CD14-positive monocyte (primary cell): ENCODE data around the gene CDH4. TPM values are rescaled to one million over a fixed set of nuclear protein-coding genes. Genes with fewer than 3 reads are reported as not detected.

Experiments
- DNase-seq, 3 donors: peaks; one replicate each; pipeline ENCODE4 v3.0.0-alpha.2; 2011 to 2022
- H2AFZ ChIP-seq: 2 replicates; pipeline ENCODE4 v1.6.0; 2012; ENCODE audit warnings: mild to moderate bottlenecking, low read depth, low read length, inconsistent platforms; ENCODE audit not compliant: insufficient read depth, poor library complexity, severe bottlenecking
- H3K27ac ChIP-seq, 2 donors: 1 replicate in 1 of 2; 2 replicates in 1 of 2; pipeline ENCODE4 v1.5.1; 2012 to 2013; ENCODE audit warnings: low read length in 2 of 2, control low read depth in 1 of 2, inconsistent platforms in 1 of 2, low read depth in 1 of 2, mild to moderate bottlenecking in 1 of 2
- H3K27me3 ChIP-seq, 2 donors: one replicate each; pipeline versions ENCODE4 v1.6.0 to v1.6.1; 2011 to 2013; ENCODE audit warnings: low read length in 2 of 2; ENCODE audit not compliant: control insufficient read depth in 2 of 2, insufficient read depth in 2 of 2
- H3K36me3 ChIP-seq, 2 donors: replicated peaks in 1 of 2; 1 replicate in 1 of 2; 2 replicates in 1 of 2; pipeline versions ENCODE4 v1.5.1 to v1.6.1; 2012 to 2013; ENCODE audit warnings: low read length in 2 of 2, control low read depth in 1 of 2, inconsistent platforms in 1 of 2, mild to moderate bottlenecking in 1 of 2; ENCODE audit not compliant: insufficient read depth in 2 of 2, control insufficient read depth in 1 of 2
- H3K4me1 ChIP-seq, 2 donors: 1 replicate in 1 of 2; 2 replicates in 1 of 2; pipeline versions ENCODE4 v1.5.1 to v1.6.1; 2012 to 2013; ENCODE audit warnings: low read length in 2 of 2, control low read depth in 1 of 2, inconsistent platforms in 1 of 2, mild to moderate bottlenecking in 1 of 2, moderate library complexity in 1 of 2; ENCODE audit not compliant: insufficient read depth in 2 of 2, control insufficient read depth in 1 of 2
- H3K4me2 ChIP-seq: replicated peaks from 2 replicates; pipeline ENCODE3; 2012; ENCODE audit warnings: low read length, moderate library complexity, mild to moderate bottlenecking; ENCODE audit not compliant: poor library complexity, severe bottlenecking; ENCODE audit errors: extremely low read depth
- H3K4me3 ChIP-seq, 3 experiments: fragments of 200-600 bp in 1 of 3; sonication (generic) in 1 of 3; replicated peaks in 1 of 3; 1 replicate in 2 of 3; 2 replicates in 1 of 3; pipeline ENCODE4 v1.5.1; 2011 to 2013; ENCODE audit warnings: low read length in 3 of 3, mild to moderate bottlenecking in 3 of 3, control low read depth in 2 of 3, low read depth in 2 of 3, inconsistent platforms in 1 of 3, moderate library complexity in 1 of 3
- H3K79me2 ChIP-seq: 2 replicates; pipeline ENCODE4 v1.6.0; 2012; ENCODE audit warnings: mild to moderate bottlenecking, control low read depth, inconsistent platforms, low read length, moderate library complexity; ENCODE audit not compliant: insufficient read depth
- H3K9ac ChIP-seq: 2 replicates; pipeline ENCODE4 v1.6.0; 2017; ENCODE audit warnings: low read length, mild to moderate bottlenecking; ENCODE audit not compliant: insufficient read depth, poor library complexity, severe bottlenecking
- H3K9me3 ChIP-seq, 2 donors: replicated peaks in 1 of 2; 1 replicate in 1 of 2; 2 replicates in 1 of 2; pipeline versions ENCODE4 v1.5.1 to v1.6.1; 2012 to 2013; ENCODE audit warnings: low read length in 2 of 2, control low read depth in 1 of 2; ENCODE audit not compliant: control insufficient read depth in 1 of 2, insufficient read depth in 1 of 2
- H4K20me1 ChIP-seq: 2 replicates; pipeline ENCODE4 v1.6.0; 2012; ENCODE audit warnings: mild to moderate bottlenecking, low read length, control low read depth, moderate library complexity; ENCODE audit not compliant: insufficient read depth
- H3K27ac Mint-ChIP-seq, 7 donors: one replicate each; pipeline ENCODE4 v1.8.0; 2020; ENCODE audit warnings: mild to moderate bottlenecking in 7 of 7, mixed read lengths in 7 of 7, moderate library complexity in 6 of 7, inconsistent platforms in 2 of 7
- H3K27me3 Mint-ChIP-seq, 3 donors: one replicate each; pipeline ENCODE4 v1.8.0; 2021 to 2022; ENCODE audit warnings: low read depth in 3 of 3, mild to moderate bottlenecking in 3 of 3, mixed read lengths in 3 of 3, moderate library complexity in 3 of 3, inconsistent platforms in 1 of 3
- H3K36me3 Mint-ChIP-seq, 2 donors: one replicate each; pipeline ENCODE4 v1.8.0; 2020; ENCODE audit warnings: mixed read lengths in 2 of 2, inconsistent platforms in 1 of 2, mild to moderate bottlenecking in 1 of 2
- H3K4me1 Mint-ChIP-seq: one replicate; pipeline ENCODE4 v1.8.0; 2020; ENCODE audit warnings: mild to moderate bottlenecking, mixed read lengths
- H3K4me3 Mint-ChIP-seq, 2 donors: one replicate each; pipeline ENCODE4 v1.8.0; 2020; ENCODE audit warnings: mild to moderate bottlenecking in 2 of 2, mixed read lengths in 2 of 2, moderate library complexity in 1 of 2
- H3K9me3 Mint-ChIP-seq, 7 donors: one replicate each; pipeline ENCODE4 v1.8.0; 2020 to 2022; ENCODE audit warnings: mixed read lengths in 7 of 7, mild to moderate bottlenecking in 6 of 7, moderate library complexity in 6 of 7, inconsistent platforms in 2 of 7
- WGBS: methylation state at CpG from one replicate; pipeline ENCODE4 v1.1.5; 2013; ENCODE audit warnings: missing lambda C conversion rate; ENCODE audit not compliant: insufficient coverage; 5-methylcytosine and 5-hydroxymethylcytosine counted together
- intact Hi-C, 2 donors: fragments of 100-400 bp; cut with micrococcal nuclease; formaldehyde crosslinking; loops; one replicate each; pipeline versions ENCODE4 v1.15.0 to v1.15.1; 2023
- polyA plus RNA-seq, 3 donors: library from polyadenylated mRNA; depleted of rRNA in 1 of 3; unstranded in 2 of 3; stranded (reverse) in 1 of 3; fragments of 300-500 nt in 2 of 3; fragments of >200 nt in 1 of 3; fragmentation: Illumina TruSeq in 2 of 3; gene quantifications; 1 replicate in 2 of 3; 2 replicates in 1 of 3; pipeline ENCODE4 v1.2.3, GENCODE V29; 2012 to 2021
- TF ChIP-seq, protein P1 (sequence below): fragments of 200-600 bp; IDR thresholded peaks from one replicate; pipeline ENCODE4 v1.8.0; 2022; ENCODE audit warnings: antibody characterized with exemption, mild to moderate bottlenecking

The CDH4 gene
- polyA plus RNA-seq, 3 donors = not detected

DNA sequence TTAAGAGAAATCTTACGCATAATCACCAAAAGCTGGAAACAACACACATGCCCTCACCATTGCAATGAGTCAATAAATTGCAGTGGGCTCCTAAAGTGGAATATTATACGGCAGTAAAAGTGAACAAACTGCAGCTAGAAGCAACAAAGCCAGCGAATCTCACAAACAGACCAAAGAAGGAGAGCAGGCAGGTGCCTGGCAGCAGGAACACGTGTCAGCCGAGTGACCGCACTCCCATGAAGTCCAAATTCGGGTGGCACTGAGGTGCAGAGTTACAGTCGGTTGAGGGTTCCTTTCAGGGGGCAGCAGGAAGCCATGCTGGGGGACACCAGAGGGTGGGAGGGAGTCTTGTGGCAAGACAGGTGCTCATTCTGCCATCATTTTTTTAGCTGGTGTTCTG, 500.5 kb downstream of the CDH4 start:
- no peak for DNase-seq
- H2AFZ ChIP-seq = no peak overlapping the region
- H3K4me2 ChIP-seq = no peak overlapping the region
- no peak overlapping the region for H3K4me3 ChIP-seq
- WGBS = 97% methylated on average over 6 of the region's 8 CpGs
- H3K79me2 ChIP-seq = no peaks in the 10 kb centered on the region
- intact Hi-C loops = no loop called here
- H4K20me1 ChIP-seq = no peaks in the 10 kb centered on the region
- Mint-ChIP-seq H3K4me1 (no peaks in the 10 kb centered on the region), H3K27me3 (no peaks in the 10 kb centered on the region), H3K4me3 (no peak overlapping the region), H3K36me3 (no peaks in the 10 kb centered on the region), H3K27ac (peak overlapping the region in 1 of 7 donors; percentile 7), H3K9me3 (peaks cover 2 to 32% (median 17%) of the 10 kb centered on the region in 7 donors)
- no peaks in the 10 kb centered on the region for H3K36me3 ChIP-seq
- H3K4me1 ChIP-seq = no peaks in the 10 kb centered on the region
- no peaks in the 10 kb centered on the region for H3K27me3 ChIP-seq
- H3K9me3 ChIP-seq = peaks cover 21 to 63% of the 10 kb centered on the region in 2 donors
- TF ChIP-seq, protein P1, sequence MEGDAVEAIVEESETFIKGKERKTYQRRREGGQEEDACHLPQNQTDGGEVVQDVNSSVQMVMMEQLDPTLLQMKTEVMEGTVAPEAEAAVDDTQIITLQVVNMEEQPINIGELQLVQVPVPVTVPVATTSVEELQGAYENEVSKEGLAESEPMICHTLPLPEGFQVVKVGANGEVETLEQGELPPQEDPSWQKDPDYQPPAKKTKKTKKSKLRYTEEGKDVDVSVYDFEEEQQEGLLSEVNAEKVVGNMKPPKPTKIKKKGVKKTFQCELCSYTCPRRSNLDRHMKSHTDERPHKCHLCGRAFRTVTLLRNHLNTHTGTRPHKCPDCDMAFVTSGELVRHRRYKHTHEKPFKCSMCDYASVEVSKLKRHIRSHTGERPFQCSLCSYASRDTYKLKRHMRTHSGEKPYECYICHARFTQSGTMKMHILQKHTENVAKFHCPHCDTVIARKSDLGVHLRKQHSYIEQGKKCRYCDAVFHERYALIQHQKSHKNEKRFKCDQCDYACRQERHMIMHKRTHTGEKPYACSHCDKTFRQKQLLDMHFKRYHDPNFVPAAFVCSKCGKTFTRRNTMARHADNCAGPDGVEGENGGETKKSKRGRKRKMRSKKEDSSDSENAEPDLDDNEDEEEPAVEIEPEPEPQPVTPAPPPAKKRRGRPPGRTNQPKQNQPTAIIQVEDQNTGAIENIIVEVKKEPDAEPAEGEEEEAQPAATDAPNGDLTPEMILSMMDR = no peak
- no peak overlapping the region for H3K9ac ChIP-seq
- no peak overlapping the region for H3K27ac ChIP-seq

- Histone ChIP-seq H3K4me1 (no peaks in the 10 kb centered on the region), H3K36me3 (no peaks in the 10 kb centered on the region), H3K79me2 (no peaks in the 10 kb centered on the region), H3K27me3 (no peaks in the 10 kb centered on the region), H3K9ac (no peak overlapping the region), H3K9me3 (peaks cover 21 to 66% of the 10 kb centered on the region in 2 donors), H3K4me2 (no peak overlapping the region), H3K4me3 (no peak overlapping the region), H4K20me1 (no peaks in the 10 kb centered on the region), H2AFZ (no peak overlapping the region), H3K27ac (no peak overlapping the region)
- H3K27ac Mint-ChIP-seq = no peak overlapping the region
- H3K27me3 Mint-ChIP-seq = no peaks in the 10 kb centered on the region
- H3K9me3 Mint-ChIP-seq = peaks cover 2 to 31% (median 20%) of the 10 kb centered on the region in 7 donors
- no peak overlapping the region for H3K4me3 Mint-ChIP-seq
- intact Hi-C loops = no loop called here
- H3K4me1 Mint-ChIP-seq = no peaks in the 10 kb centered on the region
- TF ChIP-seq, protein P1 = no peak
- H3K36me3 Mint-ChIP-seq = no peaks in the 10 kb centered on the region
- no peak for DNase-seq
- WGBS = 79% methylated on average over 8 of the region's 12 CpGs
These were observed 501.4 kb downstream of the CDH4 start for GRCh38 chr20:61753316-61753942.
